Fibroblast of the aortic adventitia (primary cell): ENCODE results near the gene TRIM65. TPM values are rescaled to one million over a fixed set of nuclear protein-coding genes. Genes with fewer than 3 reads are reported as not detected.

Experiments
- DNase-seq: peaks from one replicate; pipeline ENCODE4 v3.0.0-alpha.2; 2010; ENCODE audit warnings: low read depth
- H3K4me3 ChIP-seq: 2 replicates; pipeline ENCODE4 v1.5.1; 2011; ENCODE audit warnings: low read depth, mild to moderate bottlenecking, control low read depth, low read length, moderate library complexity
- total RNA-seq: library from RNA; depleted of rRNA; stranded (reverse); fragments of >200 nt; gene quantifications from 2 replicates; pipeline ENCODE4 v1.2.3, GENCODE V29; 2012; ENCODE audit warnings: low replicate concordance
- TF ChIP-seq, protein P1 (sequence below): IDR thresholded peaks from 2 replicates; pipeline ENCODE4 v1.5.1; 2011; ENCODE audit warnings: mild to moderate bottlenecking, low read length, control low read depth, inconsistent platforms; ENCODE audit not compliant: insufficient read depth

TRIM65 gene
- total RNA-seq, 1 donor: 11.4 TPM

GRCh38 chr17:75881678-75882454 is 14.9 kb downstream of the TRIM65 start:
- H3K4me3 ChIP-seq: no peak overlapping the region
- TF ChIP-seq, protein P1, sequence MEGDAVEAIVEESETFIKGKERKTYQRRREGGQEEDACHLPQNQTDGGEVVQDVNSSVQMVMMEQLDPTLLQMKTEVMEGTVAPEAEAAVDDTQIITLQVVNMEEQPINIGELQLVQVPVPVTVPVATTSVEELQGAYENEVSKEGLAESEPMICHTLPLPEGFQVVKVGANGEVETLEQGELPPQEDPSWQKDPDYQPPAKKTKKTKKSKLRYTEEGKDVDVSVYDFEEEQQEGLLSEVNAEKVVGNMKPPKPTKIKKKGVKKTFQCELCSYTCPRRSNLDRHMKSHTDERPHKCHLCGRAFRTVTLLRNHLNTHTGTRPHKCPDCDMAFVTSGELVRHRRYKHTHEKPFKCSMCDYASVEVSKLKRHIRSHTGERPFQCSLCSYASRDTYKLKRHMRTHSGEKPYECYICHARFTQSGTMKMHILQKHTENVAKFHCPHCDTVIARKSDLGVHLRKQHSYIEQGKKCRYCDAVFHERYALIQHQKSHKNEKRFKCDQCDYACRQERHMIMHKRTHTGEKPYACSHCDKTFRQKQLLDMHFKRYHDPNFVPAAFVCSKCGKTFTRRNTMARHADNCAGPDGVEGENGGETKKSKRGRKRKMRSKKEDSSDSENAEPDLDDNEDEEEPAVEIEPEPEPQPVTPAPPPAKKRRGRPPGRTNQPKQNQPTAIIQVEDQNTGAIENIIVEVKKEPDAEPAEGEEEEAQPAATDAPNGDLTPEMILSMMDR: no peak
- no peak for DNase-seq

DNA sequence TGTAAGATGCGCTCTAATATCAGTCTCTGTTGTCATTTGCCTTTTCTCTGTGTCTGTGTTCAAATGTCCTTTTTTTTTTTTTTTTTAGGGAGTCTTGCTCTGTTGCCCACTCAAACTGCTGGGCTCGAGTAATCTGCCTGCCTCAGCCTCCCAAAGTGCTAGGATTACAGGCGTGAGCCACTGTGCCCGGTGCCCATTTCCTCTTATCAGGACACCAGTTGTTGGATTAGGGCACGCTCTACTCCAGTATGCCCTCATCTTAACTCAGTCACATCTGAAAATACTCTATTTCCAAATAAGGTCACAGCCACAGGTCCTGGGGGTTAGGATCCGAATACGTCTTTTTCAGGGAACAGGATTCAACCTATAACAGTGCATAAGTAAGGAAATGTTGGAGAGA is 16.5 kb downstream of the TRIM65 start:
- no peak overlapping the region for H3K4me3 ChIP-seq
- DNase-seq: no peak
- TF ChIP-seq, protein P1: no peak

DNA sequence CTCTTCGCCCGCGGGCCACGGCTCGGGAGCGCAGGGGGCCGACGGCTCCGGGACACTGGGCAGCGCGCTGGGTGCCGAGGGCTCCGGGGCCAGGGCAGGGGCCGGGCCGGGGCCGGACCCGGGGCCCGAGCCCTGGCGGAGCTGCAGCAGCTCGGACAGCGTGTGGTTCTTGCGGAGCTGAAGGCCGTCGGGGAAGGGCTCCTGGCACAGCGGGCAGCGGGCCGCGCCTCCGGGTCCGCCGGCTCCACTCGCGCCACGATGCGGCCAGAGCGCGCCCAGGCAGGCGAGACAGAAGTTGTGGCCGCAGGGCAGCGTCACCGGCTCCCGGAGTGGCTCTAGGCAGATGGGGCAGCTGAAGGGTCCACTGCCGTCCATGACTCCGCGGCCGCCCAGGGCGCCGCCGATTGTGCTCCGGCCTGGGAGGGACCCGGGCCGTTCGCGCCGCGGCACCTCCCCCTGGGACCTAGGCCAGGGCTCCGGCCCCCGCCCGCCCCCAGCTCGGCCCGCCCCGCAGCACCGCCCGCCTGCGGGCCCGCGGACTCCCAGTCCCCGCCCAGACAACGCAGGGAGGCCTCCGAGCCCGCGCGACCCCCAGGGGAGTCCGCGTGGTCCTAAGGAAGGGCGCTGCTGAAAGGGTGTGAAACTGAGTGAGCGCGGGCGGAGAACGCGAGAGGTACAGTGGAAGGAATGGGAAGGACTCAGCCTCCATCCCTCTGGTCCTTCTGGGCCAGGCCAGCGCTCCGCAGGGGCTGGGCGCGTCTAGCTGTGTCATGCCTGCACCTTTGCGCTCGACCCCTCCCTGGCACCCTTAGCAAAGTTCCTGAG is 18.4 kb downstream of the TRIM65 start, which contains the start of gene TRIM47:
Gene TRIM47 (minus strand): TSS at position 408 of the 825 bp plus-strand sequence. CDS start 33 bp downstream, at position 375.
- peak; percentile 72 for DNase-seq
- TF ChIP-seq, protein P1: peak; percentile 37
- H3K4me3 ChIP-seq: peak within 1 kb of the TSS; percentile 93

GRCh38 chr17:75877752-75878173 is 19.0 kb downstream of the TRIM65 start:
- TF ChIP-seq, protein P1: peak; percentile 52
- DNase-seq: peak; percentile 64
- peak overlapping the region; percentile 93 for H3K4me3 ChIP-seq

DNA sequence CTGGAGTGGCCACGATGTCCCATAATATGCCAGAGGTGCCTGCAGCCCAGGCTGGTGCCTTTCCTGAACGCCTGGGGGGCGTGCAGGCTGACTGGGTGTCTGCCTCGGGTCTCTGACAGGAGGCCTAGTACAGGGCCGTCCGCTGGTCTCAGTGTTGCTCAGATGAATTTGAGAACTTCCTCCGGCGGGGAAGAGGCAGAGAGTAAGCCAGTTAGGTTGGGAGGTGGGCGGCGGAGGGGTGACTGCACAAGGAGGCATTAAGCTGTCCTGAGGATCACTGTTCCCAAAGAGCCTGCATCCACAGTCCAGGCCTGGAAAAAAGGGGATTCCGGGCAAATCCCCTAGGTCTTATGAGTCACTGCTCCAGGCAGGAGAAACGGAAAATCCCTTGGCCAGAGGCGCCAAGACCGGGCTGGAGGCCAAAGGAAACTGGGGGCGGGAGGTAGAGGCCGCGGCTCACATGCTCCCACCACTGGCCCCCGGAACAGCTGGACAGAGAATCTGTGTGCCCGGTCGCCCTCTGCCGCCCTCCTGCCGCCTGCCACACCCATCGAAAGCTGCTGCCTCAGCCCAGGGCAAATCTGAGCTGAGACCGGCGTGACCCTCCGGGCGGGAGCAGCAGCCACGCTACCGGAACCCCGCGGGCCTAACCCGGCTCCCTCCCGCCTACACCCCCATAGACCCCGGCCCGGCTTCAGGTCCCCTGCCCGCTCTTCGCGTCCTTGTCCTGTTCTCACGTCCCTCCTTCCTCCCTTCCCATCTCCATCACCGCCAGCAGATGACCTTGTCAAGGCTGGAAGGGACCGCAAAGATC is 19.6 kb downstream of the TRIM65 start:
- DNase-seq: peak; percentile 98
- H3K4me3 ChIP-seq: peak overlapping the region; percentile 93
- TF ChIP-seq, protein P1: peak; percentile 23
